HG03039 (cell line): ENCODE measurements around the gene OPRD1.
"Not testable (repeated sequence)": the region's sequence is repeated elsewhere in the genome, so short reads cannot be mapped to it uniquely, and the experiment has no call there.

Experiments used
- ATAC-seq: cut with Tn5 transposase; IDR thresholded peaks from one replicate; pipeline ENCODE4 v1.9.1; 2021; ENCODE audit warnings: mild to moderate bottlenecking, moderate library complexity; ENCODE audit not compliant: unreplicated experiment

Gene OPRD1

GRCh38 chr1:28800324-28800723, 11.6 kb upstream of the OPRD1 start:
- no peak for ATAC-seq

GRCh38 chr1:28801461-28801860, 10.5 kb upstream of the OPRD1 start:
- ATAC-seq, result no peak

GRCh38 chr1:28803051-28803450, 8.9 kb upstream of the OPRD1 start:
- no peak for ATAC-seq

DNA sequence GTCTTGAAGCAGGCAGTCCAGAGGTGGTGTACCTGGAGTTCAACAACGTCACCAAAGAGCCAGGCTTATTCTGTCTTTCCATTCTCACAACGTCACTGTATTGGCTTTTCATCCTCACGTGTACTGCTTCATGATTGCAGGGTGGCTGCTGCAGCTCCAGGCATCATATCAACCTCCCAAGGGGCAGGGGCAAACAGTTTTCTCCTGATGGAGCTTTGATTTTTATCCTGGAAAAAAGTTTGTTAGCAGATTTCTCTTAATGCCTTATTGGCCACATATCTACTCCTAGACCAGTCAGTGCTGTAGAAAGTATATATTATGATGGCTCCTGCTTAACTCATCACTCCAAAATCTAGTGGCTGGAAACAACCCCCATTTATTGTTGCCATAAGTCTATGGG, 8.3 kb upstream of the OPRD1 start:
- ATAC-seq, result no peak

DNA sequence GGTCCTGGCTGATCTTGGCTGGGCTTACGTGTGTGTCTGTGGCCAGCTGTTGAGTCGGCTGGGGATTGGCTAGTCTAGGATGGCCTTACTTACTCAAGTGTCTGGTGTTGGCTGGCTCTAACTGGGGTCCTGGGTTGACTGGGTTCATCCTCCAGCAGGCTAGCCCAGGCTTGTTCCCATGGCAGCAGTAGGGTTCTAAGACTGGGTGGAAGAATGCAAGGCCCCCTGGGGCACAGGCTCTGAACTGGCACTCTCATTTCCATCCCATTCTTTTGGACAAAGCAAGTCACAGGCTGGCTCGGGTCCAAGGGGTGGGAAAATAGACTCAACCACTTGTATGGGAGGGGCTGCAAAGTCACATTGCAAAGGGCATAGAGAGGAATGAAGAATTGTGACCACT, 7.9 kb upstream of the OPRD1 start:
- ATAC-seq, result no peak

DNA sequence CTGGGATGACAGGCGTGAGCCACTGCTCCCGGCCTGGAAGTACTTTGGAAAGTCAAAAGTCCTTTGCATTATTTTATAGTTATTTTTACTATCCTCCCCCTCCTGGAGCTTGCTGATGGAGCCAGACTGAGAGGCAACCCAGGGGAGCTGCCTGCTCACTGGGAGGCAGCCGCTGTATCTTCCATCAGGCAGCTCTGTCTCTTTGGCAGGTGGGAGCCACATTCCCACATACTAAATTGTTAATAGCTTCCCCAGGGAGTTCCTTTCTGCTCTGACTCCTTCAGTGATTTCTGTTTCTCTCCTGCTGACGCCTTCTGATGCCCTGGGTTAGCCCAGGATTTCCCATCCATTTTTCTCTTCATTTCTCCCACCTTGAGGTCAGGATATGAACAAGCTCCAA, 4.9 kb upstream of the OPRD1 start:
- ATAC-seq, result no peak

GRCh38 chr1:28807986-28808385, 4.0 kb upstream of the OPRD1 start:
- ATAC-seq, result no peak

- ATAC-seq, result no peak
Observed at GRCh38 chr1:28811369-28811765, 603 bp upstream of the OPRD1 start.

GRCh38 chr1:28812669-28813468, 899 bp downstream of the OPRD1 start:
- ATAC-seq, result no peak

DNA sequence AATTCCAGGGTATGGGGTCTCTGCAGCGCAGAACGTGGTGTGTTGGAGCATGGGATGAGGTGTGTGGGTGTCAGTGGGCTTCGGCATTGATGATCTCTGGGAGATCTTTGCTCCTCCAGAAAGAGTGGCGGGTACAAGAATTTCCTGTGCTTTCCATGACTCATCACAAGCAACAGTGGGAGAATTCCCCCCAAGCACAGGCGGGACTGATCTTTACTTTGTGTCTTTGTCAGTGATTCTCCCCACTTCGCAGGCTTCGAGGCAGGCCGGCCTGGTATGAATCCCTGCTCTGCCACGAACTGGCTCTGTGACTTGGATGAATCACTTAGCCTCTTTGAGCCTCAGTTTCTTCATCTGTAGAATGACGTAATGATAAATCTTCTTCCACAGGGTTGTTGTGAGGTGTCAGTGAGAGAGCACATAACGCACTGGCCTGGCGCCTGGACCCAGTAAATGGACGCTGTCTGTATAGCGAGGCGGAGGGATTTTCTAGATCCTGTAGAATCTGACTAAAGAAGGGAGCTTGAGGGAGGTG, 2.0 kb downstream of the OPRD1 start:
- ATAC-seq, result no peak

- no peak for ATAC-seq
Observed at GRCh38 chr1:28815533-28816185, 3.7 kb downstream of the OPRD1 start.

GRCh38 chr1:28817133-28817532, 5.2 kb downstream of the OPRD1 start:
- ATAC-seq, result no peak

DNA sequence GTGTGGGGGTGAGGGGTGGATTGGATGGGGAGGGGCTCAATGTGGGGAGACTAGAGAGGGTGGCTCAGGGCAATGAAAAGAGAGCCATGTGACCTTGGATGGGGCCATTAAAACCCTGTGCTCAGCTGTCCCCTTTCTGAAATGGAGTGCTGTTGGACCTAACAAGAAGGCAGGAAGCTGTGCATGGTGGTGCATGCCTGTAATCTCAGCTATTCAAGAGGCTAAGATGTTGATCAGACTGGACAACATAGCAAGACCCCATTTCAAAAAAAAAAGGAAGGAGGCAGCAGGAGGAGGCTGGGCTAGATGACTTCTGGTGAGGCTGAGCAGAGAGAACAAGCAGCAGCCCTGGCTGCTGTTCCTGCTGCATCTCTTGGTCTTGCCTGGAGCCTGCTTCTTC, 7.0 kb downstream of the OPRD1 start:
- ATAC-seq, result no peak

DNA sequence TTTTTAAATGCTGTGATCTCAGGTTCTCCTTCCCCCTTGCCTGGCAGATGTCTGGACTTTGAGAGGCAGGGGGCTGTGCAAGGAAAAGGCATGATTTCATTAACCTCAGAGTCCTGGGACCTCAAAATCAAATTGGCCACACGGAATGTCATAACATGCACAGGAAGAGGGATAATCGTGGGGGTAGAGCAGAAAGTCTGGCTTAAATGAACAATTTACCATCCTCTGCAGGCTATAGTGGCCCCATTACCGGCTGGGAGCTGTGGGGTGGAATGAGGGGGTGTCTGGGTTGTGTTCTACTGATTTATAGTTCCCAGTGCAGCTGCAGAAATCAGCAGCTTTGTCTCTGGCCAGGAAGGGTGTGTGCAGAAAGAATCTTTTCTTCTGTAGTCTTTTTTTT, 10.8 kb downstream of the OPRD1 start:
- ATAC-seq, result no peak

DNA sequence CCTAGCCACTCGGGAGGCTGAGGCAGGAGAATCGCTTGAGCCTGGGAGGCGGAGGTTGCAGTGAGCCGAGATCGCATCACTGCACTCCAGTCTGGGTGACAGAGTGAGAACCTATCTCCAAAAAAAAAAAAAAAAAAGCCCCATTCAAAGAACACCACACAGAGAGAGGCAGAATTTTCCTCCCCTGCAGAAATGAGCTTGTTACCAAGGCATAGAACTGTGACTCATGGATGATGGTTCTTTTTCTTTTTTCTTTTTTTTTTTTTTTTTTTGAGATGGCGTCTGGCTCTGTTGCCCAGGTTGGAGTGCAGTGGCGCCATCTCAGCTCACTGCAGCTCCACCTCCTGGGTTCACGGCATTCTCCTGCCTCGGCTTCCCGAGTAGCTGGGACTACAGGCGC, 12.1 kb downstream of the OPRD1 start:
- ATAC-seq, result not testable (repeated sequence)

GRCh38 chr1:28828227-28828858, 16.4 kb downstream of the OPRD1 start:
- not testable (repeated sequence) for ATAC-seq

- ATAC-seq, result no peak
Observed at GRCh38 chr1:28830814-28831213, 18.8 kb downstream of the OPRD1 start.

DNA sequence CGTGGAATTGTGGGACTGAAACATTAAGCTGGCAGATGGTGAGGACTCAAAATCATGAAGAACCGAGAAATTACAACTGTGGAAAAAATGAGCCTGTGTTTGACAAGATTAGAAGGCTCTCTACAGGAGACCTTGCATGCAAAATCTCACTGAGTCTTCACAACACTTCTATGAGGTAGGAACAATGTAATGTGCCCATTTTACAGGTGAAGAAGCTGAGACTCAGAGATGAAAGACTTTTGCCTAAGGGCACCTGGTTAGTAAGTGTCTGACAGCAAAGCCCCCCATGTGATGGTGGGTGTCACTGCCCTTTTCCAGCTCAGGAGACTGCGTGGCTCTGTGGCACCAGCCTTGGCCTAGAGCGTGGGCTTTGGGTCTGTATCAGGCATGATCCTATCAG, 21.0 kb downstream of the OPRD1 start:
- ATAC-seq, result no peak

DNA sequence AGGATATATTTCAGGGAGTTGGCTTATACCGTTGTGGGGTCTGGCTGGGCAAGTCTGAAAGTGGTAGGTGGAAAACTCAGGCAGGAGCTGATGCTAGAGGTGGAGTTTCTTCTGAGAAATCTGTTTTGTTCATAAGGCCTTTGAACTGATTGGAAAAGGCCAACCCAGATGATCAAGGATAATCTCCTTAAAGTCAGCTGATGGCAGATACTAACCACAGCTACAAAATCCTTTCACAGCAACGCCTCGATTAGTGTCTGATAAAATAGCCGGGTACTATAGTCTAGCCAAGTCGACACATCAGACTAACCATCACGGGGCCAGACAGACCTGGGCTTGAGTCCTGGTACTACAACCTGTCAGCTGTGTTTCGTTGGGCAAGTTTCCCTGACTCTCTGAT, 21.4 kb downstream of the OPRD1 start:
- ATAC-seq, result no peak

DNA sequence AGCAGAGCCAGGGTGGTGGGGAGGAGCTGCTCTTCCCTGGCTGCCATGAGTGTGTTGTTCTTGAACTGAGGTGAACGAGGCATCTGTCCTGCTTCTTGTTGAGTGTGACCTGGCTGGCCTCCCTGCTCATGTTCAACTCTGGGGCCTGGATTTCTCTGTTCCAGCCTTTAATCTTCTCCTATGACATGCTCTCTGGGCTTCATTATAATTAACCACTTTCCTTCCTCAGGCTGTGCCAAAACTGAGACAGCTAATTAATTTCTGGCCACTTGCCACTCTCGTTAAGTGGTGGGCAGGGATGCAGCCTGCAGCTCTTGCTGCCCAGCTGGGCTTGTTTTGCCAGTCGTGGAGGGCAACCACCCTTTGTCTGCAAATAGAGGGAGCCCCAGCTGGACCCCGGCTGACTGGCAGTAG, 23.3 kb downstream of the OPRD1 start:
- no peak for ATAC-seq

GRCh38 chr1:28836421-28836956, 24.5 kb downstream of the OPRD1 start:
- no peak for ATAC-seq
